T-helper 17 cell (primary cell): ENCODE data around the gene ERGIC1. TPM values are rescaled to one million over a fixed set of nuclear protein-coding genes. Genes with fewer than 3 reads are reported as not detected.
"Not testable (repeated sequence)": the region's sequence is repeated elsewhere in the genome, so short reads cannot be mapped to it uniquely, and the experiment has no call there.

ENCODE experiments used
- ATAC-seq: fragments of 150-1000 bp; cut with Tn5 transposase; 2 replicates; pipeline ENCODE4 v1.10.0; 2021; ENCODE audit warnings: mild to moderate bottlenecking, moderate library complexity
- DNase-seq, 3 donors: peaks; one replicate each; pipeline versions ENCODE4 v3.0.0 to v3.0.0-alpha.2; 2020 to 2021
- H3K9me3 ChIP-seq: one replicate; pipeline ENCODE4 v1.7.0; 2013; ENCODE audit warnings: low read length, mild to moderate bottlenecking; ENCODE audit not compliant: control insufficient read depth, poor library complexity, severe bottlenecking
- H3K27ac Mint-ChIP-seq: one replicate; pipeline ENCODE4 v1.8.0; 2022; ENCODE audit warnings: mild to moderate bottlenecking, moderate library complexity, mixed read lengths
- H3K27me3 Mint-ChIP-seq: one replicate; pipeline ENCODE4 v1.8.0; 2022; ENCODE audit warnings: mixed read lengths
- H3K36me3 Mint-ChIP-seq: one replicate; pipeline ENCODE4 v1.8.0; 2022; ENCODE audit warnings: low read depth, mixed read lengths
- H3K4me1 Mint-ChIP-seq: one replicate; pipeline ENCODE4 v1.8.0; 2022; ENCODE audit warnings: mild to moderate bottlenecking, mixed read lengths
- H3K4me3 Mint-ChIP-seq: one replicate; pipeline ENCODE4 v1.8.0; 2022; ENCODE audit warnings: mild to moderate bottlenecking, moderate library complexity, mixed read lengths
- total RNA-seq, 4 donors: library from RNA in 2 of 4; stranded (reverse) in 2 of 4; gene quantifications; one replicate each; pipeline ENCODE4 v1.2.3 and lab custom pipeline; 2022 to 2026

The ERGIC1 gene
- total RNA-seq, 2 donors from 2014 or later = 50.1 to 53.1 TPM

GRCh38 chr5:172806897-172807672 is 27.0 kb upstream of the ERGIC1 start:
- peak overlapping the region; percentile 87 for H3K4me3 Mint-ChIP-seq
- H3K27ac Mint-ChIP-seq = peak overlapping the region; percentile 96
- DNase-seq (peak; percentile 49 to 63 (median 59)), ATAC-seq (peak; percentile 99)
- no peaks in the 10 kb centered on the region for H3K9me3 ChIP-seq
- no peaks in the 10 kb centered on the region for H3K27me3 Mint-ChIP-seq
- H3K36me3 Mint-ChIP-seq = no peaks in the 10 kb centered on the region
- H3K4me1 Mint-ChIP-seq = peaks cover 9% of the 10 kb centered on the region

- DNase-seq (no peak), ATAC-seq (no peak)
- peak overlapping the region; percentile 87 for H3K4me3 Mint-ChIP-seq
Observed at GRCh38 chr5:172807766-172808311, 26.2 kb upstream of the ERGIC1 start.

GRCh38 chr5:172809774-172810173 is 24.3 kb upstream of the ERGIC1 start:
- H3K9me3 ChIP-seq = no peaks in the 10 kb centered on the region
- DNase-seq = no peak
- Mint-ChIP-seq H3K4me3 (no peak overlapping the region), H3K36me3 (no peaks in the 10 kb centered on the region), H3K27ac (no peak overlapping the region), H3K4me1 (peaks cover 13% of the 10 kb centered on the region), H3K27me3 (no peaks in the 10 kb centered on the region)
- ATAC-seq = no peak

More at GRCh38 chr5:172807766-172808311, 26.2 kb upstream of the ERGIC1 start:
- no peaks in the 10 kb centered on the region for H3K9me3 ChIP-seq
- Mint-ChIP-seq H3K27ac (peak overlapping the region; percentile 96), H3K36me3 (no peaks in the 10 kb centered on the region), H3K4me1 (peaks cover 9% of the 10 kb centered on the region), H3K27me3 (no peaks in the 10 kb centered on the region)

- H3K9me3 ChIP-seq, H3K4me3 Mint-ChIP-seq, H3K27ac Mint-ChIP-seq, ATAC-seq, H3K27me3 Mint-ChIP-seq, H3K36me3 Mint-ChIP-seq, DNase-seq: not testable (repeated sequence)
- peaks cover 13% of the 10 kb centered on the region for H3K4me1 Mint-ChIP-seq
Observed at GRCh38 chr5:172810996-172811395, 23.1 kb upstream of the ERGIC1 start.

GRCh38 chr5:172815631-172816030 is 18.4 kb upstream of the ERGIC1 start:
- H3K4me1 Mint-ChIP-seq = peaks cover 4% of the 10 kb centered on the region
- no peaks in the 10 kb centered on the region for H3K36me3 Mint-ChIP-seq
- no peak for ATAC-seq
- H3K4me3 Mint-ChIP-seq = no peak overlapping the region
- no peaks in the 10 kb centered on the region for H3K27me3 Mint-ChIP-seq
- no peak overlapping the region for H3K27ac Mint-ChIP-seq
- H3K9me3 ChIP-seq = no peaks in the 10 kb centered on the region
- DNase-seq = no peak

- DNase-seq = no peak
- no peak for ATAC-seq
- H3K9me3 ChIP-seq = no peaks in the 10 kb centered on the region
- Mint-ChIP-seq H3K27me3 (no peaks in the 10 kb centered on the region), H3K27ac (no peak overlapping the region), H3K4me1 (peaks cover 4% of the 10 kb centered on the region), H3K36me3 (no peaks in the 10 kb centered on the region), H3K4me3 (no peak overlapping the region)
Observed at GRCh38 chr5:172816925-172817562, 17.0 kb upstream of the ERGIC1 start.

GRCh38 chr5:172817664-172818063 is 16.4 kb upstream of the ERGIC1 start:
- no peaks in the 10 kb centered on the region for H3K9me3 ChIP-seq

GRCh38 chr5:172818081-172818480 is 16.0 kb upstream of the ERGIC1 start:
- no peaks in the 10 kb centered on the region for H3K9me3 ChIP-seq
- H3K27ac Mint-ChIP-seq = no peak overlapping the region
- no peaks in the 10 kb centered on the region for H3K36me3 Mint-ChIP-seq
- DNase-seq (no peak), ATAC-seq (no peak)
- no peaks in the 10 kb centered on the region for H3K27me3 Mint-ChIP-seq
- H3K4me1 Mint-ChIP-seq = peaks cover 3% of the 10 kb centered on the region
- no peak overlapping the region for H3K4me3 Mint-ChIP-seq

More at GRCh38 chr5:172817664-172818063, 16.4 kb upstream of the ERGIC1 start:
- no peak for DNase-seq
- Mint-ChIP-seq H3K4me1 (peaks cover 4% of the 10 kb centered on the region), H3K27me3 (no peaks in the 10 kb centered on the region), H3K27ac (no peak overlapping the region), H3K36me3 (no peaks in the 10 kb centered on the region), H3K4me3 (no peak overlapping the region)
- no peak for ATAC-seq

GRCh38 chr5:172819569-172819968 is 14.5 kb upstream of the ERGIC1 start:
- H3K4me3 Mint-ChIP-seq = no peak overlapping the region
- H3K4me1 Mint-ChIP-seq = no peaks in the 10 kb centered on the region
- no peaks in the 10 kb centered on the region for H3K9me3 ChIP-seq
- H3K27ac Mint-ChIP-seq = no peak overlapping the region
- DNase-seq = no peak
- H3K27me3 Mint-ChIP-seq = no peaks in the 10 kb centered on the region
- no peak for ATAC-seq
- H3K36me3 Mint-ChIP-seq = peaks cover 4% of the 10 kb centered on the region

- DNase-seq (no peak), ATAC-seq (no peak)
- H3K4me1 Mint-ChIP-seq = no peaks in the 10 kb centered on the region
- no peak overlapping the region for H3K4me3 Mint-ChIP-seq
- H3K27me3 Mint-ChIP-seq = no peaks in the 10 kb centered on the region
- H3K27ac Mint-ChIP-seq = peak overlapping the region; percentile 4
- H3K9me3 ChIP-seq = no peaks in the 10 kb centered on the region
- peaks cover 4% of the 10 kb centered on the region for H3K36me3 Mint-ChIP-seq
Observed at GRCh38 chr5:172820046-172820767, 13.8 kb upstream of the ERGIC1 start.

- Mint-ChIP-seq H3K4me3 (no peak overlapping the region), H3K27me3 (no peaks in the 10 kb centered on the region), H3K27ac (no peak overlapping the region), H3K4me1 (no peaks in the 10 kb centered on the region), H3K36me3 (peaks cover 4% of the 10 kb centered on the region)
- DNase-seq = no peak
- no peak for ATAC-seq
- H3K9me3 ChIP-seq = peaks cover 6% of the 10 kb centered on the region
Observed at GRCh38 chr5:172821340-172821985, 12.6 kb upstream of the ERGIC1 start.

- H3K27me3 Mint-ChIP-seq = no peaks in the 10 kb centered on the region
- no peaks in the 10 kb centered on the region for H3K4me1 Mint-ChIP-seq
- ATAC-seq = no peak
- peaks cover 4% of the 10 kb centered on the region for H3K36me3 Mint-ChIP-seq
- no peak for DNase-seq
- no peak overlapping the region for H3K4me3 Mint-ChIP-seq
- H3K9me3 ChIP-seq = peaks cover 6% of the 10 kb centered on the region
- no peak overlapping the region for H3K27ac Mint-ChIP-seq
Observed at GRCh38 chr5:172823840-172824362, 10.2 kb upstream of the ERGIC1 start.
